ENCODE measurements around the gene CSTPP1.

- no peak for TF ChIP-seq CTCF (IDR thresholded peaks at IDR 0.05)
- TF ChIP-seq POLR2A (IDR thresholded peaks at IDR 0.05): no peak
These were observed 167.8 kb downstream of the CSTPP1 start for GRCh38 chr11:47104261-47104950.

All from tibial nerve (tissue), 3 donors.